MCF 10A (cell line): Measurements from ENCODE around the gene PPP4R2. TPM values are rescaled to one million over a fixed set of nuclear protein-coding genes. Genes with fewer than 3 reads are reported as not detected.

Experiments used
- BruUV-seq: library from RNA; stranded (reverse); fragments of 400-500 nt; replicated peaks from 2 replicates; lab custom pipeline; 2021; lab: Mats Ljungman, UMichigan
- CTCF ChIA-PET: fragments of 300-600 bp; sonication (Branson Sonifier 250); formaldehyde crosslinking; extraction: SDS; loops from one replicate; lab custom pipeline; 2021; ENCODE audit warnings: antibody characterized with exemption, inconsistent platforms; lab: Yijun Ruan, JAX
- POLR2A ChIA-PET: fragments of 300-600, 350-650 bp; sonication (Branson Sonifier 250); formaldehyde crosslinking; extraction: SDS; loops from one replicate; lab custom pipeline; 2020; ENCODE audit warnings: antibody characterized with exemption, inconsistent platforms; lab: Yijun Ruan, JAX
- DNase-seq: peaks from one replicate; pipeline ENCODE4 v3.0.0-alpha.2; 2018; ENCODE audit not compliant: unreplicated experiment
- H3K27ac Mint-ChIP-seq: one replicate; pipeline ENCODE4 v1.8.0; 2022; ENCODE audit warnings: mild to moderate bottlenecking, low read depth, mixed read lengths; ENCODE audit not compliant: unreplicated experiment
- H3K27me3 Mint-ChIP-seq: one replicate; pipeline ENCODE4 v1.8.0; 2022; ENCODE audit warnings: mixed read lengths; ENCODE audit not compliant: insufficient read depth, unreplicated experiment
- H3K36me3 Mint-ChIP-seq: one replicate; pipeline ENCODE4 v1.8.0; 2022; ENCODE audit warnings: mild to moderate bottlenecking, moderate library complexity, mixed read lengths; ENCODE audit not compliant: insufficient read depth, unreplicated experiment
- H3K4me1 Mint-ChIP-seq: one replicate; pipeline ENCODE4 v1.8.0; 2022; ENCODE audit warnings: mixed read lengths; ENCODE audit not compliant: insufficient read depth, unreplicated experiment
- H3K4me3 Mint-ChIP-seq: one replicate; pipeline ENCODE4 v1.8.0; 2022; ENCODE audit warnings: mild to moderate bottlenecking, moderate library complexity, mixed read lengths; ENCODE audit not compliant: unreplicated experiment
- H3K9me3 Mint-ChIP-seq: one replicate; pipeline ENCODE4 v1.8.0; 2022; ENCODE audit warnings: mixed read lengths; ENCODE audit not compliant: unreplicated experiment
- intact Hi-C: fragments of 100-400 bp; cut with micrococcal nuclease; formaldehyde crosslinking; loops from 2 replicates; pipeline ENCODE4 v1.14.1; 2022
- total RNA-seq: library from RNA; stranded (reverse); gene quantifications from 2 replicates; pipeline ENCODE4 v1.2.3, GENCODE V29; 2022
- TF ChIP-seq, protein P1 (sequence below): fragments of 200-600 bp; IDR thresholded peaks from one replicate; pipeline ENCODE4 v1.8.0; 2022; ENCODE audit warnings: antibody characterized with exemption, mild to moderate bottlenecking; ENCODE audit not compliant: unreplicated experiment

PPP4R2 gene
- total RNA-seq, 1 experiment from 2014 or later = 105 TPM

DNA sequence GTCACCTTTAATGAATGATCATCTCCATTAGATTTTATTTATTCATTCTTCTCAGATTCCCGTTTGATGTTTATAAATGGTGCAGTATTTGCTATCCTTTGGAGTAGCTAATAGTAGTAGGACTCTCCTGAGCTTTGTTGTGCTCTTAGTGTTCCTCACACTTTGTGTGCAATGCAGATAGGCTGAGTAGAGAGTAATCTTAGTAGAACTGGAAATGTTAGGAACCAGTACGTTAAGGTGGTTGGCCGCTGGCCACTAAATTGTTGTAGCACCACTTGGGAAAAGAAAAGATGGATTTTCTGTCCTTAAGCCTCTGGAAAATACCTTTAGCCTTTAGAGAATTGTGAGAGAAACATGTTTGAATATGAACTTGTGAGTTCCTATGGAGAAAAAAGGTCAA lies 44.9 kb downstream of the PPP4R2 start:
- Mint-ChIP-seq H3K27me3 (no peaks in the 10 kb centered on the region), H3K4me3 (no peak overlapping the region), H3K9me3 (no peaks in the 10 kb centered on the region), H3K4me1 (peaks cover 32% of the 10 kb centered on the region), H3K27ac (no peak overlapping the region), H3K36me3 (peaks cover 16% of the 10 kb centered on the region)
- DNase-seq = no peak
- TF ChIP-seq, protein P1, sequence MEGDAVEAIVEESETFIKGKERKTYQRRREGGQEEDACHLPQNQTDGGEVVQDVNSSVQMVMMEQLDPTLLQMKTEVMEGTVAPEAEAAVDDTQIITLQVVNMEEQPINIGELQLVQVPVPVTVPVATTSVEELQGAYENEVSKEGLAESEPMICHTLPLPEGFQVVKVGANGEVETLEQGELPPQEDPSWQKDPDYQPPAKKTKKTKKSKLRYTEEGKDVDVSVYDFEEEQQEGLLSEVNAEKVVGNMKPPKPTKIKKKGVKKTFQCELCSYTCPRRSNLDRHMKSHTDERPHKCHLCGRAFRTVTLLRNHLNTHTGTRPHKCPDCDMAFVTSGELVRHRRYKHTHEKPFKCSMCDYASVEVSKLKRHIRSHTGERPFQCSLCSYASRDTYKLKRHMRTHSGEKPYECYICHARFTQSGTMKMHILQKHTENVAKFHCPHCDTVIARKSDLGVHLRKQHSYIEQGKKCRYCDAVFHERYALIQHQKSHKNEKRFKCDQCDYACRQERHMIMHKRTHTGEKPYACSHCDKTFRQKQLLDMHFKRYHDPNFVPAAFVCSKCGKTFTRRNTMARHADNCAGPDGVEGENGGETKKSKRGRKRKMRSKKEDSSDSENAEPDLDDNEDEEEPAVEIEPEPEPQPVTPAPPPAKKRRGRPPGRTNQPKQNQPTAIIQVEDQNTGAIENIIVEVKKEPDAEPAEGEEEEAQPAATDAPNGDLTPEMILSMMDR = no peak
- no TSS peak for BruUV-seq
- POLR2A ChIA-PET = no interaction called here
- CTCF ChIA-PET = interaction anchor here (0.6 to 1.6 kb wide), 2 partner anchors 13 to 190 kb away, joined by 3 to 6 read pairs; no protein-coding TSS in a partner anchor
- intact Hi-C loops = no loop called here

DNA sequence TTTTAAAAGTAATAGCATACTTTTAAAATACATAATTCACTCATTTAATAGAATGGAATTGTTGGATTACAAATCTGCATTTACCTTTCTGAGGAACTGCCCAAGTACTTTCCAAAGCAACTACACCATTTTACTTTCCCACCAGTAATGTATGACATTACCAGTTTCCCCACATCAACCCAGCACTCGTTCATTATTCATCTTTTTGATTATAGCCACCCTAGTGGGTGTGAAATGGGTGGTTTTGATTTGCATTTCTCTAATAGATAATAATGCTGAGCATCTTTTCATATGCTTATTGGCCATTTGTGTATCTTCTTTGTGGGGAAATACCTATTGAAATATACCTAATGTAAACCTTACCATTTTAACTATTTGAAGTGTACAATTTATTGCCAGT lies 46.8 kb downstream of the PPP4R2 start:
- H3K9me3 Mint-ChIP-seq = no peaks in the 10 kb centered on the region
- no peak for DNase-seq
- intact Hi-C loops = no loop called here
- CTCF ChIA-PET = interaction anchor here (2.3 kb wide), 1 partner anchor 13 kb away, joined by 8 read pairs; no protein-coding TSS in a partner anchor
- peaks cover 17% of the 10 kb centered on the region for H3K4me1 Mint-ChIP-seq
- no peak overlapping the region for H3K4me3 Mint-ChIP-seq
- H3K27ac Mint-ChIP-seq = no peak overlapping the region
- POLR2A ChIA-PET = no interaction called here
- TF ChIP-seq, protein P1 = no peak
- peaks cover 31% of the 10 kb centered on the region for H3K36me3 Mint-ChIP-seq
- no peaks in the 10 kb centered on the region for H3K27me3 Mint-ChIP-seq
- BruUV-seq = no TSS peak

- Mint-ChIP-seq H3K4me3 (no peak overlapping the region), H3K27me3 (no peaks in the 10 kb centered on the region), H3K9me3 (no peaks in the 10 kb centered on the region), H3K36me3 (peaks cover 32% of the 10 kb centered on the region), H3K4me1 (peaks cover 15% of the 10 kb centered on the region), H3K27ac (no peak overlapping the region)
- ChIA-PET CTCF (interaction anchor here (0.6 to 1.3 kb wide), 9 partner anchors 10 to 738 kb away, joined by 3 to 9 read pairs (median 4); no protein-coding TSS in a partner anchor), POLR2A (interaction anchor here (0.9 to 2.1 kb wide), 5 partner anchors 10 to 158 kb away, joined by 3 to 10 read pairs (median 5); partner anchors contain the start of gene GXYLT2)
- TF ChIP-seq, protein P1 = no peak
- BruUV-seq = no TSS peak
- DNase-seq = peak; percentile 69
- intact Hi-C loops = no loop called here
Observed at GRCh38 chr3:73045391-73045790, 48.8 kb downstream of the PPP4R2 start.

GRCh38 chr3:73046195-73046594 lies 49.6 kb downstream of the PPP4R2 start:
- ChIA-PET CTCF (interaction anchor here (0.6 to 1.3 kb wide), 5 partner anchors 9 to 739 kb away, joined by 3 to 9 read pairs (median 6); no protein-coding TSS in a partner anchor), POLR2A (interaction anchor here (1.0 to 2.1 kb wide), 4 partner anchors 9 to 159 kb away, joined by 3 to 10 read pairs (median 4); partner anchors contain the start of gene GXYLT2)
- Mint-ChIP-seq H3K27ac (peak overlapping the region; percentile 14), H3K27me3 (no peaks in the 10 kb centered on the region), H3K4me3 (no peak overlapping the region), H3K4me1 (peaks cover 15% of the 10 kb centered on the region), H3K9me3 (no peaks in the 10 kb centered on the region), H3K36me3 (peaks cover 40% of the 10 kb centered on the region)
- DNase-seq = no peak
- no TSS peak for BruUV-seq
- TF ChIP-seq, protein P1 = no peak
- intact Hi-C loops = no loop called here
